Cardiac muscle cell (in vitro differentiated cells and primary cell): Measurements from ENCODE around the gene SGK1. TPM values are rescaled to one million over a fixed set of nuclear protein-coding genes. Genes with fewer than 3 reads are reported as not detected.
A peak's percentile ranks its signal among the peaks of the same experiment; 100 is the strongest.
"Not testable (repeated sequence)": the region's sequence is repeated elsewhere in the genome, so short reads cannot be mapped to it uniquely, and the experiment has no call there.

Source experiments
- DNase-seq, 2 donors: peaks; one replicate each; pipeline versions ENCODE4 v3.0.0 to v3.0.0-alpha.2; 2010 to 2017; ENCODE audit warnings: low read depth in 1 of 2, low spot score in 1 of 2
- H3K27ac ChIP-seq: fragments of 200-600 bp; sonication (generic); 2 replicates; pipeline ENCODE4 v1.5.1; 2016
- H3K27me3 ChIP-seq: fragments of 200-600 bp; sonication (generic); 2 replicates; pipeline ENCODE4 v1.6.0; 2016; ENCODE audit warnings: control low read depth
- H3K36me3 ChIP-seq: fragments of 200-600 bp; sonication (generic); 2 replicates; pipeline ENCODE4 v1.5.1; 2016; ENCODE audit warnings: control low read depth
- H3K4me1 ChIP-seq: fragments of 200-600 bp; sonication (generic); 2 replicates; pipeline ENCODE4 v1.8.1; 2017; ENCODE audit warnings: low read depth, mild to moderate bottlenecking, mixed run types
- H3K4me3 ChIP-seq: fragments of 200-600 bp; sonication (generic); 2 replicates; pipeline ENCODE4 v1.5.1; 2016; ENCODE audit warnings: mild to moderate bottlenecking
- H3K9me3 ChIP-seq: fragments of 200-600 bp; sonication (generic); 2 replicates; pipeline ENCODE4 v1.5.1; 2017; ENCODE audit warnings: low read depth, mild to moderate bottlenecking, control low read depth
- polyA plus RNA-seq: library from polyadenylated mRNA; unstranded; fragments of >200 nt; fragmentation: Nextera tagmentation; extraction: Ambion mirVana; gene quantifications from 2 replicates; pipeline ENCODE4 v1.2.1, GENCODE V29; 2016
- total RNA-seq: library from RNA; depleted of rRNA; stranded (reverse); fragments of >200 nt; gene quantifications from 2 replicates; pipeline ENCODE4 v1.2.3, GENCODE V29; 2016
- TF ChIP-seq, protein P1 (sequence below): IDR thresholded peaks from 2 replicates; pipeline ENCODE4 v1.5.1; 2012; ENCODE audit warnings: low read depth, mild to moderate bottlenecking, low read length

Gene SGK1
- total and polyA plus RNA-seq, 2 experiments from 2014 or later, result 5.3 to 7.7 TPM

DNA sequence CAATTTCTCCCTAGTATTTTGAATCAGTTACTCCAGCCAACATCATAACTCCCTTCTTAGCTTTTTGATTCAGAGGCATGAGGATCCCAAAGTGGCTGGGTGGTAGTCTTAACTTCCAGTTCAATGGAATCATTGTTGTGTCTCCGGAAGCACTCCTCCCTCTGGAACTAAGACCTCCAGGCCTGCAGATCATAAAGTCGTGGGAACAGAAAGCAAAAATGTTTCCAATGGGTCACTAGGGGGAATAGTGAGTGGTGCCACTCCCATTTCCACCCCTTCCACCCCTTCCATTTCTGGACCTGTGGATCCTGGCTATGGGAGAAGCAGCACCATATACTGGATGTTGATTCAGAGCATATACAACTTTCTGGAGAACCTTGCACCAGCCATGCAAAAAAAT is 130.8 kb downstream of the SGK1 start:
- DNase-seq, result no peak
- Histone ChIP-seq H3K4me1 (peaks cover 13% of the 10 kb centered on the region), H3K27ac (no peak overlapping the region), H3K4me3 (no peak overlapping the region), H3K9me3 (no peaks in the 10 kb centered on the region), H3K36me3 (no peaks in the 10 kb centered on the region), H3K27me3 (no peaks in the 10 kb centered on the region)
- TF ChIP-seq, protein P1, sequence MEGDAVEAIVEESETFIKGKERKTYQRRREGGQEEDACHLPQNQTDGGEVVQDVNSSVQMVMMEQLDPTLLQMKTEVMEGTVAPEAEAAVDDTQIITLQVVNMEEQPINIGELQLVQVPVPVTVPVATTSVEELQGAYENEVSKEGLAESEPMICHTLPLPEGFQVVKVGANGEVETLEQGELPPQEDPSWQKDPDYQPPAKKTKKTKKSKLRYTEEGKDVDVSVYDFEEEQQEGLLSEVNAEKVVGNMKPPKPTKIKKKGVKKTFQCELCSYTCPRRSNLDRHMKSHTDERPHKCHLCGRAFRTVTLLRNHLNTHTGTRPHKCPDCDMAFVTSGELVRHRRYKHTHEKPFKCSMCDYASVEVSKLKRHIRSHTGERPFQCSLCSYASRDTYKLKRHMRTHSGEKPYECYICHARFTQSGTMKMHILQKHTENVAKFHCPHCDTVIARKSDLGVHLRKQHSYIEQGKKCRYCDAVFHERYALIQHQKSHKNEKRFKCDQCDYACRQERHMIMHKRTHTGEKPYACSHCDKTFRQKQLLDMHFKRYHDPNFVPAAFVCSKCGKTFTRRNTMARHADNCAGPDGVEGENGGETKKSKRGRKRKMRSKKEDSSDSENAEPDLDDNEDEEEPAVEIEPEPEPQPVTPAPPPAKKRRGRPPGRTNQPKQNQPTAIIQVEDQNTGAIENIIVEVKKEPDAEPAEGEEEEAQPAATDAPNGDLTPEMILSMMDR, result no peak

DNA sequence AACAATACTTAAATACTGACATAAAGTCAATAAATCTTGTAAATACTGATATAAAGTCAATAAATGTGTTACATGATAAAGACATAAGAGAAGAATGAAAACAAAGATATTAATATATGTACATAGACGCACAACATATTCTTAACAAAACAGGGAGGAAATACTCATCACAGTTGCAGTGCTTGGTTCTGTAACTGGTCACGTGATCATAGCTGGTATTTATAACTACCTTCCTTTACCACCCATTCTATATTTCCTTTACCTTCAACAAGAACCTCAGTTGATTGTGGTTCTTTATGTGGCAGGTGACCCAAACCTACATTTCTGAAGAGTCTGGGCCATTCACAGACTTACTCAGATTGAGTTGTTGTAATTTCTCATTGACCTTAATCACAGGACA is 131.6 kb downstream of the SGK1 start:
- Histone ChIP-seq H3K4me1 (peaks cover 13% of the 10 kb centered on the region), H3K4me3 (no peak overlapping the region), H3K27me3 (no peaks in the 10 kb centered on the region), H3K9me3 (no peaks in the 10 kb centered on the region), H3K36me3 (no peaks in the 10 kb centered on the region), H3K27ac (no peak overlapping the region)
- DNase-seq, result no peak
- TF ChIP-seq, protein P1, result no peak

DNA sequence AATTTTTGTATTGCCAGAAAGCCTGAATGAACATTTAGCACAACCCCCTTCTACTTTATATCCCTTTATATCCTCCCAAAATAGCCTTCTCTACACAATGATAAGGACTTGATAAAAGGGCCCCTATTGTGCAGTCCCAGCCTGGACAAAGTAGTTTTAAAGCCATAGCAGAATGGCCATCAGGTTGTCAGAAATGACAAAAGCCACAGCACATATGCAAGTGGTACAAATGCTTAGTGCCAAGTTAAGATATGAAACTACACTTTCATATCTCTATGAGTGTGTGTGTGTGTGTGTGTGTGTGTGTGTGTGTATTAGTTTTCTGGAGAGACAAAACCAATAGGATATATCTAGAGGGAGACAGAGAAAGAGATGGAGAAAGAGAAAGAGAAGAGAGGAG is 132.6 kb downstream of the SGK1 start:
- no peaks in the 10 kb centered on the region for H3K36me3 ChIP-seq
- H3K4me3 ChIP-seq, result no peak overlapping the region
- no peaks in the 10 kb centered on the region for H3K9me3 ChIP-seq
- no peak overlapping the region for H3K27ac ChIP-seq
- TF ChIP-seq, protein P1, result no peak
- H3K27me3 ChIP-seq, result no peaks in the 10 kb centered on the region
- peaks cover 3% of the 10 kb centered on the region for H3K4me1 ChIP-seq
- peak in 1 of 2 donors; percentile 49 for DNase-seq

DNA sequence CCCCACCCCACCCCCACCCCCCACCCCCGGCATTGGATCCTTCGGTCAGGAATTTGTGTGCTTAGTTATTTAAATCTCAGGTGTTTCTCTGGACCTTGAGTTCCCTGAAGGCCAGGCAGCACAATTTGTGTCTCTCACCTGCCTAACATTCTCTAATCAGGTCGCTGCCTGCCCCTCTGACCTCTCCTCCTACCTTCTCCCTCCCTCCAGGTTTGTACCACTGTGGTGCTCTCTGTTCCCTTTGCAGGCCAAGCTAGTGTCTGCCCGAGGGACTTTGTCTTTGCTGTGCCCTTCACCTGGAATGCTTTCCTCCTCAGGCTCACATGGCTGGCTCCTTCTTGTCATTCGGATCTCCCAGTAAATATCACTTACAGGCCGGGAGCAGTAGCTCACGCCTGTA is 134.1 kb downstream of the SGK1 start:
- Histone ChIP-seq H3K4me1 (peaks cover 5% of the 10 kb centered on the region), H3K27me3 (no peaks in the 10 kb centered on the region), H3K27ac (no peak overlapping the region), H3K4me3 (no peak overlapping the region), H3K9me3 (no peaks in the 10 kb centered on the region), H3K36me3 (no peaks in the 10 kb centered on the region)
- TF ChIP-seq, protein P1, result no peak
- DNase-seq, result no peak

DNA sequence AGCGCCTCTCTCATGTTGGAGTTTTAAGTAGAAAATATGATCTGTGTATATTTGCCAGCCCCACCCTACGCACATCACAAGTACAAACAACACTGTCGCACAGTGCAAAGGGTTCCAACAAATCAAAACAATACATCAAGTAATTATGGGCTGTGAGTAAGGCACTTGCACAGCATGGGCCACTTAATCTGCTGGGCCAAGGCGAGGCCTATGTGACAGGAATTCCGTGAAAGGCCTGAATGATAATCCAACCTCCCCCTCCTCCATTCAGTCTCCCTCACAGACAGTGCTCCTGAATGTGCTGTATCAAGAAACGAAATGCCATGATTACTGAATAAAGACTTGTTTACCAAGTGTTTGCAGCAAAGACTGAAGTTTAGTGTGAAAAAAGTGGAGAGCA is 135.4 kb downstream of the SGK1 start:
- Histone ChIP-seq H3K4me1 (peaks cover 8% of the 10 kb centered on the region), H3K36me3 (no peaks in the 10 kb centered on the region), H3K9me3 (no peaks in the 10 kb centered on the region), H3K27me3 (peaks cover 6% of the 10 kb centered on the region), H3K4me3 (no peak overlapping the region), H3K27ac (no peak overlapping the region)
- no peak for DNase-seq
- TF ChIP-seq, protein P1, result no peak

DNA sequence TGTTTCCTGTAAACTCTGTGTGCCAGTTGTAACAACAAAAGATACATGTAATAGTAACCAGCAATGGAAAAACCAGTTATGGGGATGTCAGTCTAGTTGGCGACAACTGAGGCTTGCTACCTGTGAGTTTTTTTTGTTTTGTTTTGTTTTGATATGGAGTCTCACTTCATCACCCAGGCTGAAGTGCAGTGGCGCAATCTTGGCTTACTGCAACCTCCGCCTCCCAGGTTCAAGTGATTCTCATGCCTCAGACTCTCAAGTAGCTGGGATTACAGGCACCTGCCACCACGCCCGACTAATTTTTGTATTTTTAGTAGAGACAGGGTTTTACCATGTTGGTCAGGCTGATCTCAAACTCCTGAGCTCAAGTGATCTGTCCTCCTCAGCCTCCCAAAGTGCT is 136.2 kb downstream of the SGK1 start:
- not testable (repeated sequence) for H3K36me3 ChIP-seq, DNase-seq, H3K27ac ChIP-seq, H3K4me1 ChIP-seq, H3K4me3 ChIP-seq, H3K9me3 ChIP-seq
- peaks cover 11% of the 10 kb centered on the region for H3K27me3 ChIP-seq

DNA sequence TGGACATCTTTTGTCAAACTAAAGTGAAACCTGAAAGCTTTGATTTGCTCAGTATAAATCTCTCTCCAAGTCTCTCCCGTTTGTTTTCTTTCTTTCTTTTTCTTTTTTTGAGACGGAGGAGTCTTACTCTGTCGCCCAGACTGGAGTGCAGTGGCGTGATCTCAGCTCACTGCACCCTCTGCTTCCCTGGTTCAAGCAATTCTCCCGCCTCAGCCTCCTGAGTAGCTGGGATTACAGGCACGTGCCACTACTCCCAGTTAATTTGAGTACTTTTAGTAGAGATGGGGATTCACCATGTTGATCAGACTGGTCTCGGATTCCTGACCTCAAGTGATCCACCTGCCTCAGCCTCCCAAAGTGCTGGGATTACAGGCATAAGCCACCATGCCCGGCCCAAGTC is 136.7 kb downstream of the SGK1 start:
- H3K9me3 ChIP-seq, H3K27ac ChIP-seq, DNase-seq, H3K36me3 ChIP-seq, H3K4me1 ChIP-seq, H3K4me3 ChIP-seq: not testable (repeated sequence)
- peaks cover 15% of the 10 kb centered on the region for H3K27me3 ChIP-seq

DNA sequence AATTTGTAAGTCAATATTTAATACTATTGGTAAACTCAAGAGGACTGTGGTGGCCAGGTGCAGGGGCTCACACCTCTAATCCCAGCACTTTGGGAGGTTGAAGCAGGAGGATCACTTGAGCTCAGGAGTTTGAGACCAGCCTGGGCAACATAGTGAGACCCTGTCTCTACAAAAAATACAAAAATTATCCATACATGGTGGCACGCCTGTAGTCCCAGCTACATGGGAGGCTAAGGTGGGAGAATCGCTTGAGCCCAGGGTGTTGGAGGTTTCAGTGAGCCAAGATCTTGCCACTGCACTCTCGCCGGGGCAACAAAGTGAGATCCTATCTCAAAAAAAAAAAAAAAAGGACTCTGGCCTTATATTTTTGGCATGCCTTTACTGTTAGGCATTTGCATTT is 137.4 kb downstream of the SGK1 start:
- H3K27me3 ChIP-seq, result peaks cover 20% of the 10 kb centered on the region
- not testable (repeated sequence) for H3K27ac ChIP-seq, H3K4me3 ChIP-seq, H3K36me3 ChIP-seq, H3K9me3 ChIP-seq, H3K4me1 ChIP-seq, DNase-seq
